ENCODE results near the gene RPS10. TPM values are rescaled to one million over a fixed set of nuclear protein-coding genes. Genes with fewer than 3 reads are reported as not detected.

Gene RPS10
- total and polyA plus RNA-seq, 7 donors, result 2,556 to 7,534 (median 3,796) TPM

GRCh38 chr6:34385793-34386195 is 40.1 kb downstream of the RPS10 start:
- peak; percentile 28 for DNase-seq

GRCh38 chr6:34384321-34385153 is 41.3 kb downstream of the RPS10 start:
- H3K27ac ChIP-seq, result peak overlapping the region; percentile 3 to 51 (median 48)
- intact Hi-C loops (cut with DNase I), result no loop called here

More at GRCh38 chr6:34385793-34386195, 40.1 kb downstream of the RPS10 start:
- intact Hi-C loops (cut with DNase I), result no loop called here
- no peaks in the 10 kb centered on the region for H3K36me3 ChIP-seq
- peaks cover 0 to 67% (median 49%) of the 10 kb centered on the region in 4 donors for H3K4me1 ChIP-seq
- no peak overlapping the region for H3K27ac ChIP-seq
- WGBS, 2 donors, result 84 to 94% methylated on average over 3 of the region's 3 CpGs
- H3K9me3 ChIP-seq, result no peaks in the 10 kb centered on the region
- H3K4me3 ChIP-seq, result no peak overlapping the region
- no peak for TF ChIP-seq CTCF (IDR thresholded peaks at IDR 0.05)
- TF ChIP-seq POLR2AphosphoS5 (IDR thresholded peaks at IDR 0.05), result no peak
- TF ChIP-seq POLR2A (IDR thresholded peaks at IDR 0.05), result no peak
- TF ChIP-seq EP300 (IDR thresholded peaks at IDR 0.05), result no peak
- no peaks in the 10 kb centered on the region for H3K27me3 ChIP-seq

GRCh38 chr6:34383656-34384320 is 42.1 kb downstream of the RPS10 start:
- no peaks in the 10 kb centered on the region for H3K27me3 ChIP-seq
- peaks cover 0 to 49% (median 38%) of the 10 kb centered on the region in 4 donors for H3K4me1 ChIP-seq
- no peak for DNase-seq
- TF ChIP-seq CTCF (IDR thresholded peaks at IDR 0.05) (no peak), POLR2AphosphoS5 (IDR thresholded peaks at IDR 0.05) (no peak), EP300 (IDR thresholded peaks at IDR 0.05) (no peak), POLR2A (IDR thresholded peaks at IDR 0.05) (no peak)
- no peak overlapping the region for H3K4me3 ChIP-seq
- peak overlapping the region; percentile 3 to 51 (median 48) for H3K27ac ChIP-seq
- intact Hi-C loops (cut with DNase I), result no loop called here
- no peaks in the 10 kb centered on the region for H3K9me3 ChIP-seq
- 85 to 90% methylated on average over 6 of the region's 6 CpGs for WGBS, 2 donors
- no peaks in the 10 kb centered on the region for H3K36me3 ChIP-seq

More at GRCh38 chr6:34384321-34385153, 41.3 kb downstream of the RPS10 start:
- Histone ChIP-seq H3K27me3 (no peaks in the 10 kb centered on the region), H3K9me3 (no peaks in the 10 kb centered on the region), H3K36me3 (no peaks in the 10 kb centered on the region), H3K4me3 (no peak overlapping the region), H3K4me1 (peaks cover 0 to 54% (median 41%) of the 10 kb centered on the region in 4 donors)
- WGBS, 2 donors, result 88 to 90% methylated on average over 5 of the region's 5 CpGs
- TF ChIP-seq POLR2A (IDR thresholded peaks at IDR 0.05), result no peak
- no peak for TF ChIP-seq EP300 (IDR thresholded peaks at IDR 0.05)
- TF ChIP-seq CTCF (IDR thresholded peaks at IDR 0.05), result no peak
- no peak for TF ChIP-seq POLR2AphosphoS5 (IDR thresholded peaks at IDR 0.05)
- peak; percentile 3 for DNase-seq

- intact Hi-C loops (cut with DNase I), result no loop called here
- H3K4me1 ChIP-seq, result peaks cover 0 to 43% (median 33%) of the 10 kb centered on the region in 4 donors
- peak overlapping the region in 3 of 4 donors; percentile 46 to 51 (median 51) for H3K27ac ChIP-seq
- H3K36me3 ChIP-seq, result no peaks in the 10 kb centered on the region
- TF ChIP-seq POLR2A (IDR thresholded peaks at IDR 0.05) (no peak), CTCF (IDR thresholded peaks at IDR 0.05) (no peak), POLR2AphosphoS5 (IDR thresholded peaks at IDR 0.05) (no peak), EP300 (IDR thresholded peaks at IDR 0.05) (no peak)
- H3K9me3 ChIP-seq, result no peaks in the 10 kb centered on the region
- H3K27me3 ChIP-seq, result no peaks in the 10 kb centered on the region
- 48 to 57% methylated on average over 3 of the region's 3 CpGs for WGBS, 2 donors
- no peak for DNase-seq
- H3K4me3 ChIP-seq, result no peak overlapping the region
These were observed 42.7 kb downstream of the RPS10 start for GRCh38 chr6:34383161-34383631.
